Testis (tissue), 3 donors: ENCODE measurements around the gene PHKG1. TPM values are rescaled to one million over a fixed set of nuclear protein-coding genes. Genes with fewer than 3 reads are reported as not detected.
A peak's percentile ranks its signal among the peaks of the same experiment; 100 is the strongest.
"Not testable (repeated sequence)": the region's sequence is repeated elsewhere in the genome, so short reads cannot be mapped to it uniquely, and the experiment has no call there.

Experiments used
- DNase-seq: peaks from one replicate; pipeline ENCODE4 v3.0.0-alpha.2; 2019
- H3K27ac ChIP-seq, 2 donors: fragments of 200-600 bp; sonication (generic); one replicate each; pipeline ENCODE4 v1.5.1; 2019
- H3K27me3 ChIP-seq: fragments of 200-600 bp; sonication (generic); one replicate; pipeline ENCODE4 v1.5.1; 2019
- H3K36me3 ChIP-seq: fragments of 200-600 bp; sonication (generic); one replicate; pipeline ENCODE4 v1.5.1; 2017; ENCODE audit warnings: low read depth; ENCODE audit errors: missing control alignments
- H3K4me1 ChIP-seq: fragments of 200-600 bp; sonication (generic); one replicate; pipeline ENCODE4 v1.5.1; 2019
- H3K4me3 ChIP-seq, 2 donors: fragments of 200-600 bp; sonication (generic); one replicate each; pipeline ENCODE4 v1.5.1; 2017 to 2019
- H3K9me3 ChIP-seq: fragments of 200-600 bp; sonication (generic); one replicate; pipeline ENCODE4 v1.5.1; 2017
- CTCF ChIP-seq, 3 experiments: fragments of 450-650 bp in 2 of 3; fragments of 200-600 bp in 1 of 3; sonication (generic) in 1 of 3; IDR thresholded peaks; one replicate each; pipeline ENCODE4 v1.5.1; 2016 to 2019; ENCODE audit warnings: antibody characterized with exemption in 3 of 3, mild to moderate bottlenecking in 2 of 3, moderate library complexity in 1 of 3
- POLR2A ChIP-seq: fragments of 450-650 bp; IDR thresholded peaks from one replicate; pipeline ENCODE4 v1.6.1; 2017; ENCODE audit warnings: antibody characterized with exemption, mild to moderate bottlenecking, moderate library complexity
- WGBS, 2 donors: methylation state at CpG; one replicate each; pipeline ENCODE4 v1.1.5; 2018; 5-methylcytosine and 5-hydroxymethylcytosine counted together
- intact Hi-C: fragments of 100-400 bp; cut with DNase I; formaldehyde crosslinking; loops from one replicate; pipeline ENCODE4 v1.15.1; 2023; ENCODE audit warnings: low total_unique reads
- polyA plus RNA-seq: library from polyadenylated mRNA; stranded (reverse); fragments of 350-450 nt; fragmentation: Illumina TruSeq; extraction: RNeasy Lipid Tissue Mini Kit (QIAGEN cat#74804); gene quantifications from one replicate; pipeline ENCODE4 v1.2.3, GENCODE V29; 2014; ENCODE audit warnings: low read depth, low replicate concordance; ENCODE audit not compliant: insufficient read depth
- total RNA-seq, 2 donors: library from RNA; depleted of rRNA; stranded (reverse); fragments of >200 nt; gene quantifications; one replicate each; pipeline ENCODE4 v1.2.3, GENCODE V29; 2016

PHKG1 gene
- total and polyA plus RNA-seq, 3 donors from 2014 or later: 1.5 to 2.8 (median 2.1) TPM

GRCh38 chr7:56083150-56083785 is 9.5 kb downstream of the PHKG1 start:
- TF ChIP-seq POLR2A: no peak
- TF ChIP-seq CTCF (IDR thresholded peaks at IDR 0.05): no peak
- Histone ChIP-seq H3K36me3 (no peaks in the 10 kb centered on the region), H3K27ac (no peak overlapping the region), H3K4me1 (peaks cover 24% of the 10 kb centered on the region), H3K27me3 (no peaks in the 10 kb centered on the region), H3K4me3 (no peak overlapping the region), H3K9me3 (no peaks in the 10 kb centered on the region)
- peak; percentile 83 for DNase-seq
- WGBS, 2 donors: 30 to 45% methylated on average over 9 to 13 of the region's 13 CpGs
- intact Hi-C loops: no loop called here

GRCh38 chr7:56081626-56082340 is 11.0 kb downstream of the PHKG1 start:
- peaks cover 24% of the 10 kb centered on the region for H3K4me1 ChIP-seq
- no peak for DNase-seq
- H3K27me3 ChIP-seq: no peaks in the 10 kb centered on the region
- TF ChIP-seq CTCF (IDR thresholded peaks at IDR 0.05) (no peak), POLR2A (no peak)
- 93 to 97% methylated on average over 20 to 29 of the region's 29 CpGs for WGBS, 2 donors
- no peaks in the 10 kb centered on the region for H3K36me3 ChIP-seq
- no peak overlapping the region for H3K4me3 ChIP-seq
- no peaks in the 10 kb centered on the region for H3K9me3 ChIP-seq
- intact Hi-C loops: no loop called here
- H3K27ac ChIP-seq: no peak overlapping the region

GRCh38 chr7:56080726-56081435 is 11.9 kb downstream of the PHKG1 start:
- H3K4me3 ChIP-seq, H3K27me3 ChIP-seq, DNase-seq, H3K9me3 ChIP-seq, intact Hi-C loops, H3K36me3 ChIP-seq: not testable (repeated sequence)
- 89 to 96% methylated on average over 8 to 28 of the region's 28 CpGs for WGBS, 2 donors
- H3K27ac ChIP-seq: peak overlapping the region; percentile 60 to 65
- peaks cover 24% of the 10 kb centered on the region for H3K4me1 ChIP-seq

- intact Hi-C loops: loop anchor here (10.0 kb wide), 1 partner anchor 75 kb away; no protein-coding TSS in a partner anchor
- H3K27ac ChIP-seq: peak overlapping the region; percentile 60 to 65
- no peaks in the 10 kb centered on the region for H3K27me3 ChIP-seq
- WGBS, 2 donors: 32 to 33% methylated on average over 6 to 12 of the region's 12 CpGs
- H3K4me1 ChIP-seq: peaks cover 24% of the 10 kb centered on the region
- H3K9me3 ChIP-seq: no peaks in the 10 kb centered on the region
- no peaks in the 10 kb centered on the region for H3K36me3 ChIP-seq
- no peak overlapping the region for H3K4me3 ChIP-seq
- peak; percentile 77 for DNase-seq
- peak; percentile 30 to 66 (median 48) for TF ChIP-seq CTCF (IDR thresholded peaks at IDR 0.05)
- TF ChIP-seq POLR2A: no peak
Measured at GRCh38 chr7:56079450-56080185, 13.1 kb downstream of the PHKG1 start.
